Stimulated activated naive B cell treated with anti-CD40 and anti-IgM and Interleukin-4, amounts not matched to agents 10 μg/mL and 1 μg/mL and 100 μg/mL, for 72 hours (primary cell): ENCODE results near the gene ADAMTS17.

Experiments used
- ATAC-seq, 2 donors: fragments of 150-1000 bp; cut with Tn5 transposase; replicated peaks; 2 replicates each; pipeline ENCODE4 v1.10.0; 2021; ENCODE audit warnings: moderate library complexity in 1 of 2
- DNase-seq: peaks from one replicate; pipeline ENCODE4 v3.0.0; 2021
- H3K27ac Mint-ChIP-seq: one replicate; pipeline ENCODE4 v1.8.0; 2022; ENCODE audit warnings: mild to moderate bottlenecking, mixed read lengths
- H3K27me3 Mint-ChIP-seq, 2 donors: one replicate each; pipeline ENCODE4 v1.8.0; 2022; ENCODE audit warnings: mixed read lengths in 2 of 2
- H3K36me3 Mint-ChIP-seq, 2 donors: one replicate each; pipeline ENCODE4 v1.8.0; 2022; ENCODE audit warnings: mixed read lengths in 2 of 2, mild to moderate bottlenecking in 1 of 2
- H3K4me1 Mint-ChIP-seq, 2 donors: one replicate each; pipeline ENCODE4 v1.8.0; 2022; ENCODE audit warnings: mixed read lengths in 2 of 2, mild to moderate bottlenecking in 1 of 2
- H3K4me3 Mint-ChIP-seq, 2 donors: one replicate each; pipeline ENCODE4 v1.8.0; 2022; ENCODE audit warnings: mild to moderate bottlenecking in 2 of 2, mixed read lengths in 2 of 2, moderate library complexity in 1 of 2
- H3K9me3 Mint-ChIP-seq, 2 donors: one replicate each; pipeline ENCODE4 v1.8.0; 2022; ENCODE audit warnings: mixed read lengths in 2 of 2, mild to moderate bottlenecking in 1 of 2

The ADAMTS17 gene

GRCh38 chr15:100112636-100113305 is 229.0 kb downstream of the ADAMTS17 start:
- peaks cover 2 to 4% of the 10 kb centered on the region in 2 donors for H3K4me1 Mint-ChIP-seq

GRCh38 chr15:100112061-100112420 is 229.7 kb downstream of the ADAMTS17 start:
- Mint-ChIP-seq H3K27ac (no peak overlapping the region), H3K36me3 (no peaks in the 10 kb centered on the region), H3K4me1 (peaks cover 2 to 4% of the 10 kb centered on the region in 2 donors), H3K4me3 (no peak overlapping the region), H3K27me3 (peaks cover 12 to 17% of the 10 kb centered on the region in 2 donors), H3K9me3 (no peaks in the 10 kb centered on the region)
- ATAC-seq = no peak
- no peak for DNase-seq

More at GRCh38 chr15:100112636-100113305, 229.0 kb downstream of the ADAMTS17 start:
- DNase-seq (no peak), ATAC-seq (no peak)
- H3K27me3 Mint-ChIP-seq = peaks cover 12 to 17% of the 10 kb centered on the region in 2 donors
- H3K36me3 Mint-ChIP-seq = no peaks in the 10 kb centered on the region
- H3K9me3 Mint-ChIP-seq = no peaks in the 10 kb centered on the region
- H3K4me3 Mint-ChIP-seq = no peak overlapping the region
- no peak overlapping the region for H3K27ac Mint-ChIP-seq

GRCh38 chr15:100111125-100112060 is 230.4 kb downstream of the ADAMTS17 start:
- peaks cover 12 to 17% of the 10 kb centered on the region in 2 donors for H3K27me3 Mint-ChIP-seq
- H3K36me3 Mint-ChIP-seq = no peaks in the 10 kb centered on the region
- H3K9me3 Mint-ChIP-seq = no peaks in the 10 kb centered on the region
- H3K4me3 Mint-ChIP-seq = no peak overlapping the region
- ATAC-seq (no peak), DNase-seq (no peak)
- H3K4me1 Mint-ChIP-seq = peaks cover 2 to 4% of the 10 kb centered on the region in 2 donors
- no peak overlapping the region for H3K27ac Mint-ChIP-seq

- ATAC-seq = no peak
Measured at GRCh38 chr15:100109486-100110035, 232.2 kb downstream of the ADAMTS17 start.

GRCh38 chr15:100108846-100109245 is 232.9 kb downstream of the ADAMTS17 start:
- Mint-ChIP-seq H3K27ac (no peak overlapping the region), H3K36me3 (no peaks in the 10 kb centered on the region), H3K4me3 (no peak overlapping the region), H3K9me3 (no peaks in the 10 kb centered on the region), H3K4me1 (peaks cover 0 to 2% of the 10 kb centered on the region in 2 donors), H3K27me3 (peaks cover 8 to 9% of the 10 kb centered on the region in 2 donors)
- no peak for DNase-seq
- ATAC-seq = no peak

More at GRCh38 chr15:100109486-100110035, 232.2 kb downstream of the ADAMTS17 start:
- Mint-ChIP-seq H3K9me3 (no peaks in the 10 kb centered on the region), H3K36me3 (no peaks in the 10 kb centered on the region), H3K27ac (no peak overlapping the region), H3K4me3 (no peak overlapping the region), H3K27me3 (peaks cover 11 to 13% of the 10 kb centered on the region in 2 donors), H3K4me1 (peaks cover 2 to 3% of the 10 kb centered on the region in 2 donors)
- DNase-seq = no peak

- no peaks in the 10 kb centered on the region for H3K36me3 Mint-ChIP-seq
- H3K4me3 Mint-ChIP-seq = no peak overlapping the region
- peaks cover 0 to 2% of the 10 kb centered on the region in 2 donors for H3K4me1 Mint-ChIP-seq
- H3K27ac Mint-ChIP-seq = no peak overlapping the region
- DNase-seq (no peak), ATAC-seq (no peak)
- no peaks in the 10 kb centered on the region for H3K9me3 Mint-ChIP-seq
- peaks cover 8 to 9% of the 10 kb centered on the region in 2 donors for H3K27me3 Mint-ChIP-seq
Measured at GRCh38 chr15:100108346-100108745, 233.4 kb downstream of the ADAMTS17 start.

GRCh38 chr15:100107606-100108225 is 234.1 kb downstream of the ADAMTS17 start:
- DNase-seq (no peak), ATAC-seq (no peak)
- Mint-ChIP-seq H3K4me3 (no peak overlapping the region), H3K27ac (no peak overlapping the region), H3K4me1 (peaks cover 0 to 2% of the 10 kb centered on the region in 2 donors), H3K36me3 (no peaks in the 10 kb centered on the region), H3K27me3 (peaks cover 8 to 9% of the 10 kb centered on the region in 2 donors), H3K9me3 (no peaks in the 10 kb centered on the region)

GRCh38 chr15:100107151-100107550 is 234.6 kb downstream of the ADAMTS17 start:
- Mint-ChIP-seq H3K9me3 (no peaks in the 10 kb centered on the region), H3K4me3 (no peak overlapping the region), H3K27ac (no peak overlapping the region), H3K36me3 (no peaks in the 10 kb centered on the region), H3K27me3 (peaks cover 4 to 9% of the 10 kb centered on the region in 2 donors), H3K4me1 (peaks cover 0 to 2% of the 10 kb centered on the region in 2 donors)
- ATAC-seq (no peak), DNase-seq (no peak)

- ATAC-seq = no peak
- H3K4me1 Mint-ChIP-seq = peaks cover 0 to 2% of the 10 kb centered on the region in 2 donors
- DNase-seq = no peak
- H3K9me3 Mint-ChIP-seq = no peaks in the 10 kb centered on the region
- no peak overlapping the region for H3K4me3 Mint-ChIP-seq
- H3K36me3 Mint-ChIP-seq = no peaks in the 10 kb centered on the region
- H3K27ac Mint-ChIP-seq = no peak overlapping the region
- H3K27me3 Mint-ChIP-seq = peaks cover 4 to 9% of the 10 kb centered on the region in 2 donors
Measured at GRCh38 chr15:100106732-100107131, 235.0 kb downstream of the ADAMTS17 start.

- no peaks in the 10 kb centered on the region for H3K36me3 Mint-ChIP-seq
- peaks cover 4 to 9% of the 10 kb centered on the region in 2 donors for H3K27me3 Mint-ChIP-seq
- no peaks in the 10 kb centered on the region for H3K9me3 Mint-ChIP-seq
- no peak overlapping the region for H3K27ac Mint-ChIP-seq
- H3K4me1 Mint-ChIP-seq = no peaks in the 10 kb centered on the region
- DNase-seq = no peak
- H3K4me3 Mint-ChIP-seq = no peak overlapping the region
- ATAC-seq = no peak
Measured at GRCh38 chr15:100105101-100105500, 236.7 kb downstream of the ADAMTS17 start.

GRCh38 chr15:100104245-100104644 is 237.5 kb downstream of the ADAMTS17 start:
- ATAC-seq (no peak), DNase-seq (no peak)
- Mint-ChIP-seq H3K9me3 (no peaks in the 10 kb centered on the region), H3K4me1 (no peaks in the 10 kb centered on the region), H3K36me3 (no peaks in the 10 kb centered on the region), H3K27me3 (peaks cover 4 to 9% of the 10 kb centered on the region in 2 donors), H3K4me3 (no peak overlapping the region), H3K27ac (no peak overlapping the region)

GRCh38 chr15:100103828-100104227 is 237.9 kb downstream of the ADAMTS17 start:
- Mint-ChIP-seq H3K27ac (no peak overlapping the region), H3K36me3 (no peaks in the 10 kb centered on the region), H3K9me3 (no peaks in the 10 kb centered on the region), H3K4me1 (no peaks in the 10 kb centered on the region), H3K27me3 (peaks cover under 1 to 6% of the 10 kb centered on the region in 2 donors), H3K4me3 (no peak overlapping the region)
- ATAC-seq (no peak), DNase-seq (no peak)

- ATAC-seq = no peak
- Mint-ChIP-seq H3K27ac (no peak overlapping the region), H3K9me3 (peaks cover 0 to 1% of the 10 kb centered on the region in 2 donors), H3K4me1 (no peaks in the 10 kb centered on the region), H3K27me3 (no peaks in the 10 kb centered on the region), H3K4me3 (no peak overlapping the region), H3K36me3 (no peaks in the 10 kb centered on the region)
- no peak for DNase-seq
Measured at GRCh38 chr15:100101426-100102089, 240.2 kb downstream of the ADAMTS17 start.

- Mint-ChIP-seq H3K27ac (no peak overlapping the region), H3K9me3 (peaks cover 0 to 1% of the 10 kb centered on the region in 2 donors), H3K36me3 (no peaks in the 10 kb centered on the region), H3K4me1 (no peaks in the 10 kb centered on the region), H3K4me3 (no peak overlapping the region), H3K27me3 (no peaks in the 10 kb centered on the region)
- ATAC-seq (no peak), DNase-seq (no peak)
Measured at GRCh38 chr15:100100926-100101325, 240.8 kb downstream of the ADAMTS17 start.
